HEK293 (cell line): ENCODE data around the gene FOXN3.
A peak's percentile ranks its signal among the peaks of the same experiment; 100 is the strongest.

ENCODE experiments used
- CTCF ChIA-PET: fragments of 350-600 bp; formaldehyde crosslinking; extraction: SDS; loops from one replicate; lab custom pipeline; 2021; ENCODE audit warnings: antibody characterized with exemption; lab: Yijun Ruan, JAX
- POLR2A ChIA-PET: fragments of 300-600 bp; formaldehyde crosslinking; extraction: SDS; loops from one replicate; lab custom pipeline; 2020; ENCODE audit warnings: antibody characterized with exemption, inconsistent platforms; lab: Yijun Ruan, JAX
- H3K27ac ChIP-seq: fragments of 200-500 bp; sonication (Bioruptor generic); 2 replicates; pipeline ENCODE4 v1.5.1; 2014; ENCODE audit warnings: low read depth, low read length, control low read depth, inconsistent platforms; ENCODE audit errors: extremely low read depth
- H3K36me3 ChIP-seq, 2 experiments: fragments of 200-500 bp in 1 of 2; sonication (Bioruptor generic) in 1 of 2; 1 replicate in 1 of 2; 2 replicates in 1 of 2; pipeline ENCODE4 v1.5.1; 2014 to 2017; ENCODE audit warnings: inconsistent platforms in 2 of 2, low read length in 2 of 2; ENCODE audit not compliant: control insufficient read depth in 2 of 2, insufficient read depth in 1 of 2
- H3K4me1 ChIP-seq: fragments of 200-500 bp; sonication (Bioruptor generic); 2 replicates; pipeline ENCODE4 v1.5.1; 2014; ENCODE audit warnings: mild to moderate bottlenecking, low read length, inconsistent platforms; ENCODE audit not compliant: control insufficient read depth, insufficient read depth
- H3K4me3 ChIP-seq: 2 replicates; pipeline ENCODE4 v1.5.1; 2011; ENCODE audit warnings: low read depth, mild to moderate bottlenecking, control low read depth, low read length, moderate library complexity
- H3K9me3 ChIP-seq: fragments of 200-500 bp; sonication (Bioruptor generic); 2 replicates; pipeline ENCODE4 v1.5.1; 2014; ENCODE audit warnings: low read depth, low read length, inconsistent platforms; ENCODE audit not compliant: control insufficient read depth, insufficient read depth
- BCL6B ChIP-seq: fragments of 450-650 bp; formaldehyde crosslinking; IDR thresholded peaks from 2 replicates; pipeline ENCODE4 v1.5.1; 2017; ENCODE audit warnings: missing biosample characterization, missing genetic modification characterization
- GLI2 ChIP-seq: fragments of 450-650 bp; formaldehyde crosslinking; IDR thresholded peaks from 2 replicates; pipeline ENCODE4; 2017; ENCODE audit warnings: missing biosample characterization, missing genetic modification characterization, low read depth, borderline replicate concordance
- GLIS2 ChIP-seq: fragments of 450-650 bp; formaldehyde crosslinking; IDR thresholded peaks from 2 replicates; pipeline ENCODE4 v1.5.1; 2016; ENCODE audit warnings: missing biosample characterization, missing genetic modification characterization
- KLF1 ChIP-seq: fragments of 450-650 bp; formaldehyde crosslinking; IDR thresholded peaks from 2 replicates; pipeline ENCODE4 v1.5.1; 2016; ENCODE audit warnings: missing biosample characterization, missing genetic modification characterization
- PRDM1 ChIP-seq: fragments of 450-650 bp; formaldehyde crosslinking; IDR thresholded peaks from 2 replicates; pipeline ENCODE4; 2016; ENCODE audit warnings: missing biosample characterization, missing genetic modification characterization
- PRDM2 ChIP-seq: fragments of 450-650 bp; formaldehyde crosslinking; IDR thresholded peaks from 2 replicates; pipeline ENCODE4 v1.5.1; 2016; ENCODE audit warnings: missing biosample characterization, missing genetic modification characterization, borderline replicate concordance
- ZBTB21 ChIP-seq: fragments of 450-650 bp; formaldehyde crosslinking; IDR thresholded peaks from 2 replicates; pipeline ENCODE4 v1.5.1; 2017; ENCODE audit warnings: missing biosample characterization, missing genetic modification characterization
- ZNF10 ChIP-seq: fragments of 450-650 bp; formaldehyde crosslinking; IDR thresholded peaks from 2 replicates; pipeline ENCODE4 v1.5.1; 2017; ENCODE audit warnings: missing biosample characterization, missing genetic modification characterization
- ZNF114 ChIP-seq: fragments of 450-650 bp; formaldehyde crosslinking; IDR thresholded peaks from 2 replicates; pipeline ENCODE4 v1.5.0; 2017; ENCODE audit warnings: missing biosample characterization, missing genetic modification characterization
- ZNF121 ChIP-seq: fragments of 450-650 bp; formaldehyde crosslinking; IDR thresholded peaks from 2 replicates; pipeline ENCODE4 v1.5.1; 2016; ENCODE audit warnings: missing biosample characterization, missing genetic modification characterization
- ZNF138 ChIP-seq: fragments of 450-650 bp; formaldehyde crosslinking; IDR thresholded peaks from 2 replicates; pipeline ENCODE4 v1.5.1; 2016; ENCODE audit warnings: missing biosample characterization, missing genetic modification characterization, borderline replicate concordance
- ZNF211 ChIP-seq: fragments of 450-650 bp; formaldehyde crosslinking; IDR thresholded peaks from 2 replicates; pipeline ENCODE4 v1.5.1; 2016; ENCODE audit warnings: low read depth, missing biosample characterization, missing genetic modification characterization
- ZNF274 ChIP-seq, 2 experiments: fragments of 200-500 bp in 1 of 2; fragments of 450-650 bp in 1 of 2; sonication (Bioruptor generic) in 1 of 2; formaldehyde crosslinking in 1 of 2; IDR thresholded peaks; 2 replicates each; pipeline versions ENCODE4 v1.5.1 to v1.6.1; 2014 to 2016; ENCODE audit warnings: borderline replicate concordance in 1 of 2, inconsistent platforms in 1 of 2, low read length in 1 of 2, missing biosample characterization in 1 of 2, missing genetic modification characterization in 1 of 2
- ZNF433 ChIP-seq: fragments of 450-650 bp; formaldehyde crosslinking; IDR thresholded peaks from 2 replicates; pipeline ENCODE4 v1.5.1; 2016; ENCODE audit warnings: missing biosample characterization, missing genetic modification characterization, low read depth
- ZNF544 ChIP-seq: fragments of 450-650 bp; formaldehyde crosslinking; IDR thresholded peaks from 2 replicates; pipeline ENCODE4 v1.5.0; 2017; ENCODE audit warnings: missing biosample characterization, missing genetic modification characterization
- ZNF623 ChIP-seq: fragments of 450-650 bp; formaldehyde crosslinking; IDR thresholded peaks from 2 replicates; pipeline ENCODE4 v1.5.1; 2016; ENCODE audit warnings: missing biosample characterization, missing genetic modification characterization
- ZNF658 ChIP-seq: fragments of 450-650 bp; formaldehyde crosslinking; IDR thresholded peaks from 2 replicates; pipeline ENCODE4; 2016; ENCODE audit warnings: missing biosample characterization, missing genetic modification characterization
- ZNF843 ChIP-seq: fragments of 450-650 bp; formaldehyde crosslinking; IDR thresholded peaks from 2 replicates; pipeline ENCODE4 v1.5.1; 2016; ENCODE audit warnings: missing biosample characterization, missing genetic modification characterization
- TF ChIP-seq, protein P1 (sequence below): fragments of 450-650 bp; formaldehyde crosslinking; IDR thresholded peaks from 2 replicates; pipeline ENCODE4 v1.5.0; 2017; ENCODE audit warnings: missing biosample characterization, missing genetic modification characterization, borderline replicate concordance

FOXN3 gene

GRCh38 chr14:89205137-89205740 is 211.8 kb downstream of the FOXN3 start:
- Histone ChIP-seq H3K36me3 (no peaks in the 10 kb centered on the region), H3K4me1 (peaks cover 5% of the 10 kb centered on the region; the same call in 1 of the 2 replicates), H3K9me3 (no peaks in the 10 kb centered on the region), H3K27ac (no peak overlapping the region), H3K4me3 (no peak overlapping the region)
- CTCF ChIA-PET, result no interaction called here
- POLR2A ChIA-PET, result no interaction called here
- TF ChIP-seq ZNF274 (IDR thresholded peaks at IDR 0.05; ENCODE audit: low read length) (no peak), ZNF274 (tag by site-specific recombination; IDR thresholded peaks at IDR 0.05; ENCODE audit: borderline replicate concordance) (no peak), ZNF114 (tag by site-specific recombination) (no peak), ZNF138 (tag by site-specific recombination) (no peak), KLF1 (tag by site-specific recombination) (peak; percentile 81; the same call in 1 of the 2 replicates)

DNA sequence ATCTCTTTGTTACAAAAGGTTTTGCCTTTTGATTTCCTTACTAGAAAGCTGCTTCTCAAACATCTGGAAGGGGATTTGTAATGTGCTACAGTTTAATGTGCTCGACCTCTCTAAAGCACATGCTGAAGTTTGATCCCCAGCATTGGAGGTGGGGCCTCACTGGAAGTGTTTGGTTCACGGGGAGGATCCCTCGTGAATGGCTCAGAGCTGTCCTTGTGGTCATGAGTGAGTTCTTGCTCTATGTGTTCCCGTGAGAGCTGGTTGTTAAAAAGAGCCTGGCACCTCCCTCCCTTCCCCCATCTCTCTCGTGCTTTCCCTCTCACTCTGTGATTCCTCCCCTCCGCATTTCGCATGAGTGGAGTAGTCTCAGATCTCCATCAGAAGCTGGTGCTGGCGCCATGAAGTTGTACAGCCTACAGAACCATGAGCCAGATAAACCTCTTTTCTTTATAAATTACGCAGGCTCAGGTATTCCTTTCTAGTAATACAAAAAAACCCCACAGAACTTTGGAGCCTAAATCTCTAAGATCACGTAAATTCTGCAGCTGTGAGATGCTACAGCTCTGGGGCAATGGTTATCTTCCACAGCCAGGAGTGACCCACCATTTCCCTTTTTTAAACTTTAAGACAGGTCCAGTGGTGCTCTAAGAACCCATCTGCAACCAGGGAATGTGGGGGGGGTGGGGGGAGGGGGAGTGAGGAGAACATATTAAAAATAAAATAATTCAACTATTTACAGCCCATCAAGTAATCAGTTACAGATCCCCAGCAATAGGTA is 214.4 kb downstream of the FOXN3 start:
- H3K4me3 ChIP-seq, result no peak overlapping the region
- CTCF ChIA-PET, result no interaction called here
- H3K27ac ChIP-seq, result no peak overlapping the region
- POLR2A ChIA-PET, result no interaction called here
- H3K9me3 ChIP-seq, result no peaks in the 10 kb centered on the region
- no peaks in the 10 kb centered on the region for H3K36me3 ChIP-seq
- TF ChIP-seq PRDM1 (no peak), ZNF658 (tag by site-specific recombination) (no peak), ZNF10 (no peak), GLI2 (tag by site-specific recombination) (no peak), GLIS2 (tag by site-specific recombination) (no peak), ZNF433 (no peak), ZBTB21 (tag by site-specific recombination) (no peak), BCL6B (tag by site-specific recombination) (no peak), PRDM2 (no peak), ZNF843 (tag by site-specific recombination) (no peak), ZNF623 (tag by site-specific recombination) (no peak), ZNF211 (no peak), ZNF121 (tag by site-specific recombination) (no peak), ZNF544 (no peak)
- TF ChIP-seq, protein P1, sequence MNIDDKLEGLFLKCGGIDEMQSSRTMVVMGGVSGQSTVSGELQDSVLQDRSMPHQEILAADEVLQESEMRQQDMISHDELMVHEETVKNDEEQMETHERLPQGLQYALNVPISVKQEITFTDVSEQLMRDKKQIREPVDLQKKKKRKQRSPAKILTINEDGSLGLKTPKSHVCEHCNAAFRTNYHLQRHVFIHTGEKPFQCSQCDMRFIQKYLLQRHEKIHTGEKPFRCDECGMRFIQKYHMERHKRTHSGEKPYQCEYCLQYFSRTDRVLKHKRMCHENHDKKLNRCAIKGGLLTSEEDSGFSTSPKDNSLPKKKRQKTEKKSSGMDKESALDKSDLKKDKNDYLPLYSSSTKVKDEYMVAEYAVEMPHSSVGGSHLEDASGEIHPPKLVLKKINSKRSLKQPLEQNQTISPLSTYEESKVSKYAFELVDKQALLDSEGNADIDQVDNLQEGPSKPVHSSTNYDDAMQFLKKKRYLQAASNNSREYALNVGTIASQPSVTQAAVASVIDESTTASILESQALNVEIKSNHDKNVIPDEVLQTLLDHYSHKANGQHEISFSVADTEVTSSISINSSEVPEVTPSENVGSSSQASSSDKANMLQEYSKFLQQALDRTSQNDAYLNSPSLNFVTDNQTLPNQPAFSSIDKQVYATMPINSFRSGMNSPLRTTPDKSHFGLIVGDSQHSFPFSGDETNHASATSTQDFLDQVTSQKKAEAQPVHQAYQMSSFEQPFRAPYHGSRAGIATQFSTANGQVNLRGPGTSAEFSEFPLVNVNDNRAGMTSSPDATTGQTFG, result no peak
- H3K4me1 ChIP-seq, result peaks cover 1% of the 10 kb centered on the region; the same call in 1 of the 2 replicates
